ENCODE results near the gene ANKRD42. TPM values are rescaled to one million over a fixed set of nuclear protein-coding genes. Genes with fewer than 3 reads are reported as not detected.

Gene ANKRD42
- total and polyA plus RNA-seq, 2 of the 8 experiments (the other 6 are each of a cell fraction or from before 2014, with no cell fraction given) = 2.0 to 5.5 TPM

GRCh38 chr11:83162377-83162776, 31.1 kb upstream of the ANKRD42 start (continued):
- no peak for TF ChIP-seq USF2 (IDR thresholded peaks at IDR 0.05; ENCODE audit: low read length)

All from H1 (cell line).